H1 (cell line): ENCODE results near the gene B4GALNT1. TPM values are rescaled to one million over a fixed set of nuclear protein-coding genes. Genes with fewer than 3 reads are reported as not detected.

Experiments used
- FOSL1 ChIP-seq: IDR thresholded peaks from 2 replicates; pipeline ENCODE4 v1.6.1; 2011; ENCODE audit warnings: mild to moderate bottlenecking, low read depth, low read length, moderate library complexity; ENCODE audit not compliant: insufficient read depth
- MAFK ChIP-seq: IDR thresholded peaks from 2 replicates; pipeline ENCODE4 v1.6.1; 2012; ENCODE audit warnings: low read depth, mild to moderate bottlenecking, improper control_type of control experiment, low read length
- RFX5 ChIP-seq: IDR thresholded peaks from 2 replicates; pipeline ENCODE4 v1.6.1; 2011; ENCODE audit warnings: low read depth, low read length, improper control_type of control experiment, borderline replicate concordance
- RNF2 ChIP-seq: fragments of 200-900, 300-1000 bp; sonication (generic); IDR thresholded peaks from 2 replicates; pipeline ENCODE4 v1.7.1; 2016; ENCODE audit warnings: borderline replicate concordance, low read depth, mild to moderate bottlenecking, antibody characterized with exemption, low read length; ENCODE audit not compliant: poor library complexity, severe bottlenecking; ENCODE audit errors: missing control alignments
- SP1 ChIP-seq: IDR thresholded peaks from 2 replicates; pipeline ENCODE4 v1.6.1; 2011; ENCODE audit warnings: low read depth, low read length
- SP4 ChIP-seq: IDR thresholded peaks from 2 replicates; pipeline ENCODE4 v1.6.1; 2012; ENCODE audit warnings: low read length, inconsistent platforms
- polyA plus RNA-seq, 7 experiments: library from polyadenylated mRNA; depleted of rRNA in 3 of 7; stranded (reverse) in 5 of 7; unstranded in 2 of 7; fragments of >200 nt in 5 of 7; fragments of 200-250 nt in 2 of 7; gene quantifications; 1 replicate in 5 of 7; 2 replicates in 1 of 7; 4 replicates in 1 of 7; pipeline versions ENCODE4 v1.2.1 to v1.2.3, GENCODE V29; 2011 to 2013; ENCODE audit warnings: missing spikeins in 2 of 7, mixed read lengths in 2 of 7
- total RNA-seq: library from RNA; stranded (reverse); fragmentation: NEBNext Ultra II Directional; extraction: Animal tissue kit (Norgen Biotek cat#: 25700); gene quantifications from 2 replicates; pipeline ENCODE4 v1.2.1, GENCODE V29; 2021

B4GALNT1 gene
- total and polyA plus RNA-seq, 2 of the 8 experiments (the other 6 are each of a cell fraction or from before 2014, with no cell fraction given) = 1.5 to 2.3 TPM

GRCh38 chr12:57607958-57608663 is 24.9 kb downstream of the B4GALNT1 start (continued):
- no peak for TF ChIP-seq SP1
- TF ChIP-seq RFX5 = no peak
- TF ChIP-seq RNF2 = no peak
- no peak for TF ChIP-seq SP4
- no peak for TF ChIP-seq FOSL1
- TF ChIP-seq MAFK = no peak
